HG03025 (cell line): ENCODE measurements around the gene SLC18A2.
"Not testable (repeated sequence)": the region's sequence is repeated elsewhere in the genome, so short reads cannot be mapped to it uniquely, and the experiment has no call there.

ENCODE experiments used
- ATAC-seq: cut with Tn5 transposase; IDR thresholded peaks from one replicate; pipeline ENCODE4 v1.9.1; 2021; ENCODE audit warnings: mild to moderate bottlenecking, moderate library complexity; ENCODE audit not compliant: unreplicated experiment, low FRiP score

SLC18A2 gene

GRCh38 chr10:117262291-117262902 is 21.5 kb downstream of the SLC18A2 start:
- no peak for ATAC-seq

GRCh38 chr10:117262903-117263293 is 22.0 kb downstream of the SLC18A2 start:
- no peak for ATAC-seq

GRCh38 chr10:117264782-117265181 is 23.9 kb downstream of the SLC18A2 start:
- ATAC-seq, result no peak

DNA sequence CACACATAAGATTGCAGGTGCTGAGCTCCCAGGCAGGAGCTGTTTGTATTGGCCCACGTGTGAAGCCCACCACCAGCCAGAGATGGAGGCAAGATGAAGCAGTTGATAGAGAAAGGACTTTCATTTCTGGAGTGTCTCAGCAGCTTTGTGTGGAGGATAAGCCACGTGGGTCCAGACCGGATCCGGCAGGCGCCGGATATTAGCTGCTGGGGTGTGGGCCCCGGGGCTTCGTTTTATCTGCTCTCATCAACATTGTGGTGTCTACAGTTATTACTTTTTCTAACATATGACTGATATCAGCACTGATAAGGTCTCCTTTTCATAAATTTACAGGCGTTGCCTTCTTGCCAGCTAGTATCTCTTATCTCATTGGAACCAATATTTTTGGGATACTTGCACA is 25.5 kb downstream of the SLC18A2 start:
- no peak for ATAC-seq

- no peak for ATAC-seq
Measured at GRCh38 chr10:117266812-117267211, 25.9 kb downstream of the SLC18A2 start.

- no peak for ATAC-seq
Measured at GRCh38 chr10:117268258-117268657, 27.3 kb downstream of the SLC18A2 start.

GRCh38 chr10:117268907-117269306 is 28.0 kb downstream of the SLC18A2 start:
- no peak for ATAC-seq

GRCh38 chr10:117271427-117271826 is 30.5 kb downstream of the SLC18A2 start:
- ATAC-seq, result no peak

DNA sequence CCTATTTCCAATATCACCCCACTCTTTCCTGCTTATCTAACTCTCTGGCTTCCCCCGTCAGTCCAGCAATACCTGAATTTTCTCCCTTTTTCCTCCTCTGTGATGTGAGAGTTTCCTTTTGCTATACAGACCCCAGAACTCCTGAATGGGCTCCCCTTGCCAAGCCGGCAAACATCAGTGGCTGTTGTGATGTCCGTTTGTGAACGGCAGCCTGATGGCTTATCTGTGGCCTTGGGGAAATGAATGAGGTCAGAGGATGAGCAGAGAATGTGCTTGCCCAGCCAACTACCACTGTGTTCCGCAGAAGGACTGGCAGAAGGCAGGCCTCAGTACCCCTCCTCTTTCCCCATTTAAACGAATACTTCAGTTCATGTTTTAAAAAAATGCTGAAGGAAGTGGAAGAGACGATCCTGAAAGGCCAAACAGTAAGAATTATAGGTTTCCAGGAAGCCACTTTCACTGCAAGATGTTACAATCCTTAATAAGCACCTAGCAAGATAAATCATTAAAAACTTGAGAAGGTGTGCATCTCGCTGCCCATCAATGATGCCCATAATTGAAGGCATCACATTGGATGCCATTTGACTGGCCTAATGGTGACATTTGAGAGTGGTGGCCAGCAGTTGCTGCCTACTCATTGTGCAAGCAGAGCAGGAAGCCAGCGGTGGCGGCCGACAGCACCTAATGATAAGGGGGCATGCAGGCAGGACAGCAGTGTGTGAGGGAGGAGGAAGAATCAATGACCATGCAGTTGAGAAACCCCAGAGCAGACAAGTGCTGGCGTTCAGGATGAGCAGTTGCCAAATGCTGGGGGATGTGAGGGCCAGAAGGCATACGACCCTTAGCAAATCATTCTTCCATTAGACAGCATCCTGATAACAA is 31.5 kb downstream of the SLC18A2 start:
- no peak for ATAC-seq

GRCh38 chr10:117273980-117274379 is 33.1 kb downstream of the SLC18A2 start:
- no peak for ATAC-seq

DNA sequence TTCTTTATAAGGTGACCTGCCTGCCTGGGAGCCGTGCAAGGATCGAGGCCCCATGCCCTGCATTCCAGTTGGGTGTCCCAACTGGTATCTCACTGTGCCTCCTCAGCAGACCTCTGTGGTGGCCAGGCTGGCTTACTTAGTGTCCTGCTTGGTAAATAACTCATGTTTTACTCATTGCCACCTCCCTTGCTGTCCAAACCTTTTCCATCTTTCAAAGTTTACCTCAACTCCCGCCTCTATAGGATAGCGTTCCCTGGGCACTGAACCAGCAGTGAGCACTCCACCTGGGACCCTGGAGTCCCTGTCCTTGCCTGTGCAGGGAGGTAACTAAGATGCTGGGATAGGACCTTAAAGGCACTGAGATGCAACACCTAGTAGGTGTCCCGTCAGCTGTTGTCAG is 33.6 kb downstream of the SLC18A2 start:
- ATAC-seq, result no peak

GRCh38 chr10:117275121-117275520 is 34.2 kb downstream of the SLC18A2 start:
- ATAC-seq, result no peak

GRCh38 chr10:117277675-117278074 is 36.8 kb downstream of the SLC18A2 start:
- ATAC-seq, result no peak

GRCh38 chr10:117284716-117285494 is 44.0 kb downstream of the SLC18A2 start:
- ATAC-seq, result no peak

DNA sequence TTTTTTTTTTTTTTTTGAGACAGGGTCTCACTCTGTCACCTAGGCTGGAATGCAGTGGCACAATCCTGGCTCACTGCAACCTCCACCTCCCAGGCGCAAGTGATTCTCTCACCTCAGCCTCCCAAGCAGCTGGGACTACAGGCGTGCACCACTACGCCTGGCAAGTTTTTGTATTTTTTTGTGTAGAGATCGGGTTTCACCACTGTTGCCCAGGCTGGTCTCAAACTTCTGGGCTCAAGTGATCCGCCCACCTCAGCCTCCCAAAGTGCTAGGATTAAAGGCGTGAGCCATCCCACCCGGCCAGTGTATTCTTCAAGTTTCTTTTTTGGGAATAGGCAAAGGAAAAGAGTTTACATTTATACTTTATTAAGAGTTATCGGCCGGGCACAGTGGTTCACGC is 50.0 kb downstream of the SLC18A2 start:
- not testable (repeated sequence) for ATAC-seq

- no peak for ATAC-seq
Measured at GRCh38 chr10:117294039-117294645, 53.2 kb downstream of the SLC18A2 start.

DNA sequence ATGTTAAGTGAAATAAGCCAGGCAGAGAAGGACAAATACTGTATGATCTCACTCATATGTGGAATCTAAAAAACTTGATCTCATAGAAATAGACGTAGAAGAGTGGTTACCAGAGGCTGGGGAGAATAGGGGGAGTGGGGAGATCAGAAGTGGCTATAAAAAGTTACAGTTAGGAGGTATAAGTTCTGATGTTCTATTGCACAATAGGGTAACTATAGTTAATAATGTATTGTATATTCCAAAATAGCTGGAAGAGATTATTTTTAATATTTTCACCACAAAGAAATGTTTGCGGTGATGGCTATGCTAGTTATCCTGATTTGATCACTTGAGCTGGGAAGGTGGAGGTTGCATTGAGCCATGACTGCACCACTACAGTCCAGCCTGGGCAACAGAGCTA is 53.8 kb downstream of the SLC18A2 start:
- no peak for ATAC-seq

DNA sequence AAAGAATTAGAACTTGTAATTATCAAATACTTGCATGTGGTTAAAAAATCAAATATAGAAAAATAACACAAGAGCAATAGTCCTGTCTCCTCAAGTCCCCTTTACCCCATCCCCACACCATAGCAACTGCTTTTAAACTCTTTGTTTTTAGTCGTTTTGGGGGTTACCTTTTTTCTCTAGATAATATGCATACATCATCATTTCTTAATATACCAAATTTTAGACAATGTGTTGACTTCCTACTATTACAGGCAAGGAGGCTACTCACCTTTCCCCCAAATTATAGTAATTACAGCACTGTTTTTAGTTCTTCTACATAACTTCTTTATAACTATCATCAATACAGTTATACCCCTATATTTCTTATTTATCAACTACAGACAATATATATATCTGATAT is 57.3 kb downstream of the SLC18A2 start:
- no peak for ATAC-seq

- no peak for ATAC-seq
Measured at GRCh38 chr10:117299435-117299834, 58.5 kb downstream of the SLC18A2 start.

- ATAC-seq, result no peak
Measured at GRCh38 chr10:117300671-117301070, 59.8 kb downstream of the SLC18A2 start.

GRCh38 chr10:117303451-117303850 is 62.5 kb downstream of the SLC18A2 start:
- not testable (repeated sequence) for ATAC-seq
